Heart right ventricle (tissue), 16 donors: ENCODE results near the gene SAMD11. TPM values are rescaled to one million over a fixed set of nuclear protein-coding genes. Genes with fewer than 3 reads are reported as not detected.

Source experiments
- ATAC-seq, 8 donors: fragments of 200-7000 bp; cut with Tn5 transposase; one replicate each; pipeline ENCODE4 v1.9.1; 2020; ENCODE audit warnings: mild to moderate bottlenecking in 8 of 8, moderate library complexity in 8 of 8, moderate number of reproducible peaks in 1 of 8
- DNase-seq, 2 donors: peaks; one replicate each; pipeline ENCODE4 v3.0.0-alpha.2; 2020
- H3K27ac ChIP-seq, 10 donors: fragments of 200-600 bp; sonication (generic) in 2 of 10; one replicate each; pipeline versions ENCODE4 v1.5.0 to v1.8.0; 2020 to 2022; ENCODE audit warnings: mild to moderate bottlenecking in 3 of 10
- H3K27me3 ChIP-seq, 7 donors: fragments of 200-600 bp; one replicate each; pipeline ENCODE4 v1.8.0; 2021 to 2022; ENCODE audit warnings: mild to moderate bottlenecking in 2 of 7
- H3K36me3 ChIP-seq, 9 donors: fragments of 200-600 bp; sonication (generic) in 1 of 9; one replicate each; pipeline versions ENCODE4 v1.5.0 to v1.8.0; 2020 to 2022; ENCODE audit warnings: mild to moderate bottlenecking in 2 of 9
- H3K4me1 ChIP-seq, 9 donors: fragments of 200-600 bp; sonication (generic) in 1 of 9; one replicate each; pipeline versions ENCODE4 v1.5.0 to v1.8.0; 2020 to 2022; ENCODE audit warnings: mild to moderate bottlenecking in 4 of 9
- H3K4me3 ChIP-seq, 10 donors: fragments of 200-600 bp; sonication (generic) in 2 of 10; one replicate each; pipeline versions ENCODE4 v1.5.0 to v1.8.0; 2020 to 2022; ENCODE audit warnings: mild to moderate bottlenecking in 7 of 10, moderate library complexity in 2 of 10
- H3K9me3 ChIP-seq, 11 donors: fragments of 200-600 bp in 10 of 11; sonication (generic) in 2 of 11; one replicate each; pipeline versions ENCODE4 v1.5.0 to v1.8.0; 2013 to 2022; ENCODE audit warnings: mild to moderate bottlenecking in 2 of 11, control low read depth in 1 of 11, moderate library complexity in 1 of 11
- CTCF ChIP-seq, 9 donors: fragments of 200-600 bp; sonication (generic) in 2 of 9; IDR thresholded peaks; one replicate each; pipeline versions ENCODE4 v1.5.0 to v1.8.0; 2021 to 2022; ENCODE audit warnings: antibody characterized with exemption in 9 of 9, mild to moderate bottlenecking in 5 of 9, moderate library complexity in 1 of 9
- WGBS, 2 donors: extraction: QIAGEN DNeasy Blood & Tissue Kit; methylation state at CpG; one replicate each; pipeline ENCODE4 v1.1.7; 2013; ENCODE audit warnings: inconsistent platforms in 1 of 2; 5-methylcytosine and 5-hydroxymethylcytosine counted together
- intact Hi-C, 10 donors: fragments of 100-400 bp; cut with DNase I; formaldehyde crosslinking; loops; one replicate each; pipeline versions ENCODE4 v1.11.1 to v1.14.2; 2022
- polyA plus RNA-seq, 2 donors: library from polyadenylated mRNA; stranded (reverse); fragments of 200-250 nt; gene quantifications; one replicate each; pipeline ENCODE4 v1.2.3, GENCODE V29; 2013
- total RNA-seq, 10 donors: library from RNA; stranded (reverse); fragmentation: NEBNext Ultra II Directional in 3 of 10; extraction: Animal tissue kit (Norgen Biotek cat#: 25700) in 3 of 10; gene quantifications; one replicate each; pipeline versions ENCODE4 v1.2.1 to v1.2.4, GENCODE V29; 2021 to 2023
- donor health status: Arrhythmogenic right ventricular cardiomyopathy.
- donor health status: ischemic (EF 13 %, LVEDD 7.1; RV severe dilation, severe dysfunction).
- donor health status: healthy with polysubstance abuse.
- donor health status: DM: no; HTN: yes; CAD: no.
- donor health status: DM: no; HTN: no; CAD: no.
- donor health status: ischemic (EF 25% LVEDD 6.9; RV normal size, moderate dysfunction).
- donor health status: ischemic (EF 25% LVEDD 5.7; RV mildly dilated, moderate dysfunction).
- donor health status: healthy.
- donor health status: DM: yes; HTN: yes; CAD: no.
- donor health status: Ischemic cardiomyopathy.
- donor health status: ischemic (EF 35%, LVEDD 5.7; RV mildly dilated, moderate dysfunction).
- donor health status: nonischemic (EF 11% LVEDD 7.7; RV severe dilation, severe dysfunction).
- donor health status: DM: yes; HTN: yes; CAD: no.
- donor health status: PGD.
- donor health status: ischemic (EF 29% LVEDD 5.4; RV normal size, mild dysfunction).
- donor health status: nonischemic (EF 23%, LVEDD 6.1; RV moderate dilation, normal function).

The SAMD11 gene
- total and polyA plus RNA-seq, 12 donors = 0.87 to 2.4 (median 1.3) TPM

- 86 to 95% methylated on average over 15 of the region's 15 CpGs for WGBS, 2 donors
- intact Hi-C loops = no loop called here
- DNase-seq (no peak), ATAC-seq (no peak)
- Histone ChIP-seq H3K36me3 (peaks cover 0 to 87% (median 60%) of the 10 kb centered on the region in 9 donors), H3K27me3 (peaks cover 2 to 9% (median 5%) of the 10 kb centered on the region in 7 donors), H3K4me1 (peaks cover 0 to 20% (median 8%) of the 10 kb centered on the region in 9 donors), H3K4me3 (no peak overlapping the region), H3K9me3 (no peaks in the 10 kb centered on the region), H3K27ac (no peak overlapping the region)
- no peak for TF ChIP-seq CTCF (IDR thresholded peaks at IDR 0.05)
Measured at GRCh38 chr1:947958-948357, 24.2 kb downstream of the SAMD11 start.

- H3K36me3 ChIP-seq = peaks cover 0 to 100% (median 65%) of the 10 kb centered on the region in 9 donors
Measured at GRCh38 chr1:950268-950667, 26.5 kb downstream of the SAMD11 start.

GRCh38 chr1:950881-951280, 27.2 kb downstream of the SAMD11 start:
- TF ChIP-seq CTCF (IDR thresholded peaks at IDR 0.05) = no peak
- Histone ChIP-seq H3K36me3 (peaks cover 0 to 100% (median 64%) of the 10 kb centered on the region in 9 donors), H3K27me3 (no peaks in the 10 kb centered on the region), H3K9me3 (no peaks in the 10 kb centered on the region), H3K27ac (no peak overlapping the region), H3K4me1 (no peaks in the 10 kb centered on the region), H3K4me3 (no peak overlapping the region)
- DNase-seq (no peak), ATAC-seq (no peak)
- WGBS, 2 donors = 93 to 95% methylated on average over 23 of the region's 23 CpGs
- intact Hi-C loops = loop anchor here in 2 of 10 donors (10.0 kb wide), 1 partner anchor 46 kb away; no protein-coding TSS in a partner anchor

More at GRCh38 chr1:950268-950667, 26.5 kb downstream of the SAMD11 start:
- TF ChIP-seq CTCF (IDR thresholded peaks at IDR 0.05) = no peak
- Histone ChIP-seq H3K9me3 (no peaks in the 10 kb centered on the region), H3K27me3 (no peaks in the 10 kb centered on the region), H3K4me3 (no peak overlapping the region), H3K27ac (no peak overlapping the region), H3K4me1 (no peaks in the 10 kb centered on the region)
- WGBS, 2 donors = 85 to 95% methylated on average over 9 of the region's 9 CpGs
- intact Hi-C loops = loop anchor here in 2 of 10 donors (10.0 kb wide), 1 partner anchor 45 kb away; no protein-coding TSS in a partner anchor
- ATAC-seq (no peak), DNase-seq (no peak)

- DNase-seq = no peak
- H3K27ac ChIP-seq = no peak overlapping the region
- H3K27me3 ChIP-seq = no peaks in the 10 kb centered on the region
- intact Hi-C loops = loop anchor here in 2 of 10 donors (10.0 kb wide), 1 partner anchor 47 kb away; no protein-coding TSS in a partner anchor
- H3K9me3 ChIP-seq = no peaks in the 10 kb centered on the region
- 66 to 68% methylated on average over 6 of the region's 6 CpGs for WGBS, 2 donors
- no peak overlapping the region for H3K4me3 ChIP-seq
- H3K36me3 ChIP-seq = peaks cover 0 to 100% (median 60%) of the 10 kb centered on the region in 9 donors
- peak in 3 of 9 donors; percentile 18 to 31 (median 19) for TF ChIP-seq CTCF (IDR thresholded peaks at IDR 0.05)
- ATAC-seq = no peak
- no peaks in the 10 kb centered on the region for H3K4me1 ChIP-seq
Measured at GRCh38 chr1:951364-951763, 27.6 kb downstream of the SAMD11 start.
